ENCODE results near the gene ANXA6. TPM values are rescaled to one million over a fixed set of nuclear protein-coding genes. Genes with fewer than 3 reads are reported as not detected.

Gene ANXA6
- total RNA-seq, 1 experiment from 2014 or later: 51.9 TPM

- ChIA-PET POLR2A (interaction anchor here (0.5 kb wide), 1 partner anchor 30 kb away, joined by 3 read pairs; no protein-coding TSS in a partner anchor), CTCF (interaction anchor here (0.6 to 2.0 kb wide), 15 partner anchors 21 to 273 kb away, joined by 3 to 51 read pairs (median 6); partner anchors contain the start of genes GM2A, GPX3 and SMIM3)
- Histone ChIP-seq H3K36me3 (ENCODE audit: control insufficient read depth, insufficient read depth, low read length) (peaks cover 10% of the 10 kb centered on the region), H3K9me3 (no peaks in the 10 kb centered on the region), H3K4me1 (peaks cover 6% of the 10 kb centered on the region; the same call in 1 of the 2 replicates), H3K4me3 (ENCODE audit: low read depth, low read length) (no peak overlapping the region), H3K27me3 (replicated peaks; ENCODE audit: control insufficient read depth, insufficient read depth, low read length) (no peaks in the 10 kb centered on the region)
- peak; percentile 81 to 89 for TF ChIP-seq CTCF (IDR thresholded peaks at IDR 0.05; ENCODE audit: insufficient read depth in 1 of 2, low read depth in 1 of 2, low read length in 1 of 2, severe bottlenecking in 1 of 2, unreplicated experiment in 1 of 2)
- Mint-ChIP-seq H3K27ac (ENCODE audit: unreplicated experiment) (peak overlapping the region; percentile 53), H3K9me3 (ENCODE audit: unreplicated experiment) (no peaks in the 10 kb centered on the region), H3K27me3 (ENCODE audit: insufficient read depth, unreplicated experiment) (no peaks in the 10 kb centered on the region), H3K36me3 (ENCODE audit: insufficient read depth, unreplicated experiment) (peaks cover 45% of the 10 kb centered on the region), H3K4me3 (ENCODE audit: unreplicated experiment) (no peak overlapping the region), H3K4me1 (ENCODE audit: low read depth, unreplicated experiment) (peaks cover 10% of the 10 kb centered on the region)
- no TSS peak for BruUV-seq (replicated peaks)
- DNase-seq: peak; percentile 72 to 78
- intact Hi-C loops (cut with micrococcal nuclease; ENCODE audit: unreplicated experiment): loop anchor here (1.0 to 2.0 kb wide), 3 partner anchors 30 to 113 kb away; partner anchors contain the start of gene TNIP1
Observed at GRCh38 chr5:151051066-151051930, 106.3 kb downstream of the ANXA6 start.

Other genes starting within 250 kb of the ANXA6 start
- gene GPX3, start 137.2 kb downstream of the ANXA6 start, total RNA-seq (2022): 80.6 and 86.6 TPM in 2 replicates
- gene TNIP1, start 76.7 kb downstream of the ANXA6 start, total RNA-seq (2022): 62.7 and 65.7 TPM in 2 replicates
- 5.1 TPM in 2 replicates for gene CCDC69, start 66.3 kb upstream of the ANXA6 start, total RNA-seq (2022)
- gene GM2A, start 95.4 kb upstream of the ANXA6 start, total RNA-seq (2022): 27.6 and 28.0 TPM in 2 replicates
- not detected in 2 replicates for gene SLC36A3, start 146.0 kb upstream of the ANXA6 start, total RNA-seq (2022)
- not detected in 2 replicates for gene SLC36A2, start 189.8 kb upstream of the ANXA6 start, total RNA-seq (2022)